Measurements from ENCODE around the gene MCAM. TPM values are rescaled to one million over a fixed set of nuclear protein-coding genes. Genes with fewer than 3 reads are reported as not detected.
A peak's percentile ranks its signal among the peaks of the same experiment; 100 is the strongest.

Gene MCAM
- total and polyA plus RNA-seq, 10 of the 15 experiments (the other 5 are each of a cell fraction or from before 2014, with no cell fraction given), result 3.1 to 19.7 (median 9.3) TPM

GRCh38 chr11:119316016-119316728 lies 758 bp downstream of the MCAM start:
- intact Hi-C loops (cut with micrococcal nuclease; ENCODE audit: unreplicated experiment) (no loop called here), in situ Hi-C loops (cut with MboI) (no loop called here)
- Histone ChIP-seq H4K20me1 (ENCODE audit: control insufficient read depth, insufficient read depth) (no peaks in the 10 kb centered on the region), H3K9me3 (replicated peaks; ENCODE audit: control insufficient read depth, insufficient read depth, low read length) (no peaks in the 10 kb centered on the region), H3K9ac (ENCODE audit: control insufficient read depth, insufficient read depth, low read length) (no peak overlapping the region), H2AFZ (ENCODE audit: control insufficient read depth, low read depth, low read length) (peak overlapping the region; percentile 61), H3K79me2 (ENCODE audit: control insufficient read depth, insufficient read depth, low read length) (no peaks in the 10 kb centered on the region), H3K27ac (ENCODE audit: control insufficient read depth, insufficient read depth) (no peak overlapping the region), H3K4me2 (ENCODE audit: control insufficient read depth, insufficient read depth) (peak overlapping the region; percentile 87), H3K27me3 (replicated peaks in 1 of 2; ENCODE audit: control insufficient read depth in 2 of 2, insufficient read depth in 2 of 2, low read length in 1 of 2) (peaks cover 1 to 15% of the 10 kb centered on the region in 2 experiments; a peak in 3 of 4 replicates), H3K36me3 (ENCODE audit: control insufficient read depth in 2 of 2, insufficient read depth in 2 of 2, low read length in 1 of 2) (0 out of 4 replicates have a peak, but pooled peaks cover 0 to 3% of the 10 kb centered on the region in 2 experiments), H3K4me3 (peak overlapping the region; percentile 57; the same call in 1 of the 2 replicates), H3K4me1 (ENCODE audit: control insufficient read depth, insufficient read depth, low read length) (peaks cover 39% of the 10 kb centered on the region)
- TSS peak; percentile 46 for BruUV-seq (replicated peaks)
- CTCF ChIA-PET, result interaction anchor here (0.8 to 2.8 kb wide), 5 partner anchors 8 to 109 kb away, joined by 3 to 11 read pairs (median 4); no protein-coding TSS in a partner anchor
- DNase-seq (ENCODE audit: low read depth, low spot score) (no peak), FAIRE-seq (no peak), ATAC-seq (no peak)
- under 1% methylated on average over 46 of the region's 46 CpGs for WGBS (ENCODE audit: insufficient coverage, insufficient replicate concordance, low lambda C conversion rate, missing lambda C conversion rate)
- TF ChIP-seq SUZ12 (IDR thresholded peaks at IDR 0.05; ENCODE audit: unreplicated experiment) (peak; percentile 37), MYB (IDR thresholded peaks at IDR 0.05; ENCODE audit: borderline replicate concordance, low read depth, low read length) (no peak), SRF (IDR thresholded peaks at IDR 0.05; ENCODE audit: low read depth in 2 of 2, low read length in 2 of 2) (peak in 1 of 2 experiments; percentile 46; a peak in 1 of 4 replicates), RBBP5 (conservative IDR thresholded peaks at IDR 0.05) (no peak)
- RAD21 ChIA-PET (ENCODE audit: unreplicated experiment), result interaction anchor here (1.0 to 2.1 kb wide), 3 partner anchors 22 to 248 kb away, joined by 3 to 4 read pairs (median 4); partner anchors contain the start of gene VPS11
- POLR2A ChIA-PET, result interaction anchor here (0.6 to 1.2 kb wide), 4 partner anchors 12 to 214 kb away, joined by 3 to 5 read pairs (median 4); no protein-coding TSS in a partner anchor
- SMC1A ChIA-PET (ENCODE audit: uncharacterized antibody, unreplicated experiment), result interaction anchor here (0.5 to 3.5 kb wide), 5 partner anchors 8 to 146 kb away, joined by 3 to 14 read pairs (median 3); no protein-coding TSS in a partner anchor

All from GM12878 (cell line).